Frontal cortex (tissue), 4 donors: ENCODE results near the gene DCDC1. TPM values are rescaled to one million over a fixed set of nuclear protein-coding genes. Genes with fewer than 3 reads are reported as not detected.

ENCODE experiments used
- DNase-seq, 2 donors: peaks; one replicate each; pipeline ENCODE4 v3.0.0; 2012; ENCODE audit warnings: low spot score in 2 of 2
- FAIRE-seq: peaks from 2 replicates; lab custom pipeline; 2012; peaks lifted over from hg19 to GRCh38; lab: Jason Lieb, UNC
- total RNA-seq: library from RNA; depleted of rRNA; stranded (reverse); fragments of >200 nt; gene quantifications from one replicate; pipeline ENCODE4 v1.2.3, GENCODE V29; 2014
- donor health status: control.
- donor health status: control.
- donor health status: control.

The DCDC1 gene
- total RNA-seq, 1 donor from 2014 or later: 2.4 TPM

DNA sequence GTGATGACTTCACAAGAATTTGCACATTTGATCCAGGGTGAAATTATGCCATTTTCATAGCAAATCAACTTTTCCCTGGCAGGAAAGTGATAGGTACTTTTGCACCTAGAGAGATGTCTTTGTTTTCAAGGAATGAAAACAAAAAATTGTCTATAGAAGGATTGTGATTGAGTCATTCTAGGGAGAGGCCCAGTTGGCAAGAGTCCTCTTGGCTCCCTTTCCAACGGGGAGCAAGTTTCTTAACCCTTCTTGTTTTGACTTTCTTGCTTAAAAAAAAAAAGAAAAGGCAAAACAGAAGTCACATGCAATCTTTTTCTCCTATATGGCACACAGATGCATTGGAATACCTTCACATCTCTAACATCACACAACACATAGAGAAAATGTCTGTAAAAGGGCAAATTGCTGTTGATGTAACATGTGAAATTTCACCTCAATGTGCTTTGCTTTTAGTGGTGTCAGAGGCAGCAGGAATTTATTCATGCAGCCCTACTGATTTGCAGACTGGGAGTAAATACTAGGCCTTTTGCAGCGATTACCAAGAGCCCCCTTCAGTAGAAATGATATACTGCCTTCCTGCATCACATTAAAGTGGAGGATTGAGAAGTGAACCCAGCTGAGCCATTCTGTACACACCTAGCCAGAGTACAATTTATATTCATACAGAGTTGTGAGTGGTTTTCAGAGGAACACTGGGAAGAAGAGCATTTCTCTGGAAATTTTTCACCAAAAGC is 492.7 kb downstream of the DCDC1 start:
- FAIRE-seq (no peak), DNase-seq (no peak)

DNA sequence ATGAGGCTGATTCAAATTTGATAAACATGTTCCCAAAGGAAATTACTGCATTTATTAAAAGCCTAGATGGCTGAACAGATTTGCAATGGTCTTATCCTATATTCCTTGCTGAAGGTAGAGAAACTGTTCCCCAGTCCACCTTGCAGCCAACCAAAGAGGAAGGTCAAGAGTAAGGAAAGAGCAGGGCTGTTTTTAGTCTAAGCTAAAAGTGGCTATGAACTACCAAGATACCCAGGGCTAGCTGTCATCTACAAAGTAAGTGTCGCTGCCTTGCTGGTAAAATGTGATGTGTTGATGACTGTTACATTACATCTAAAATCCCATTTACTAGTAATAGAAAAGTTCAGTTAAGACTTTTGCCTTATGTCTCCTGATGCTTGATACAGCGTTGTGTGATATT is 493.3 kb downstream of the DCDC1 start:
- FAIRE-seq: no peak

DNA sequence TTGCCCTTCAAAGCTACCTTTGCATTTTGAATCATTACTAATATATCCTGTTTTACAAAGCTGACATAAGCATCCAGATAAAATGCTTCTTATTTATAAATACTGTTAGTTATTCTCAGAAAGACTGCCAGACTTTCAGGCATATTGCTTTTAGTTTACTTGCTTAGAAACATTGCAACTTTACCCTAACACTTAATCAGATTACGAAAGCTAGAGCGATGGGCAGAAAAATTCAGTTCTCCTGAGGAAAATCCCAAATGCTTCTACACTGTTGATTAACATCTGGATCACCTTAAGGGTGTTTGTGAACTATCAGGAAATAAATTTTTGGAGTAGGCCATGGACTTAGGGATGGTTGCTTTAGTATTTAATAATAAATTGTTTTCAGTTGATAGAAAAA is 493.7 kb downstream of the DCDC1 start:
- FAIRE-seq: no peak

More for the DNA sequence above, 493.3 kb downstream of the DCDC1 start:
- no peak for DNase-seq

DNA sequence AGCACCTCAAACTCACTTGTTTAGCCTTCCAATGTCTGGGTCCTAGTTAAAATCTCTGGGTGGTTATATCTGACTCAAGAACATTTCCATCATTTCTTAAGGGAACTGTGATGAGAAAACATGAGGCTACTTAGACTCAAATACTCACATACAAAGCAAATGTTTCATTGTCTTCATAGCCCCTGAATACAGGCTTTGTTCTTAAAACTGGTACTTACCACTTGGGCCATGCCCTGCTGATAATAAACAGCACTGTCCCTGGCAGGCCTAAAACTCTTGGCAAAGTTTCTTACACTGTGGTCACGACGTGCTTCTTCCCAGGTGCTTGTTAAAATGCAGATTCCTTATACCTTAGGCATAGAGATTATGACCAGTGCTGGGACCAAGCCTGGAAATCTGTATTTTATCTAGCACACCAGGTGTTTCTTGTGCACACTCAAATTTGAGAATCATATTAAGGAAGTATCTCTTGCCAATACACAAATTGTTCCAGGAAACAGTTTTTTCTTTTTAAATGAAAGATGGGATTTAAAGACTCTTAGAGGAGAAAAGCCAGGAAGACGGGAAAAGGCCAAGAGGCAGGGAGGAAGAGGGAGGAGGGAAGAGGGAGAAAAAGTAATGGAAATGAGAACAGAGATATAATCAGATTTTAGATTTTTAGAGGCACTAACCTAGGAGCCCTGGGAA is 495.5 kb downstream of the DCDC1 start:
- no peak for DNase-seq
- no peak for FAIRE-seq

More for the DNA sequence above, 493.7 kb downstream of the DCDC1 start:
- no peak for DNase-seq

DNA sequence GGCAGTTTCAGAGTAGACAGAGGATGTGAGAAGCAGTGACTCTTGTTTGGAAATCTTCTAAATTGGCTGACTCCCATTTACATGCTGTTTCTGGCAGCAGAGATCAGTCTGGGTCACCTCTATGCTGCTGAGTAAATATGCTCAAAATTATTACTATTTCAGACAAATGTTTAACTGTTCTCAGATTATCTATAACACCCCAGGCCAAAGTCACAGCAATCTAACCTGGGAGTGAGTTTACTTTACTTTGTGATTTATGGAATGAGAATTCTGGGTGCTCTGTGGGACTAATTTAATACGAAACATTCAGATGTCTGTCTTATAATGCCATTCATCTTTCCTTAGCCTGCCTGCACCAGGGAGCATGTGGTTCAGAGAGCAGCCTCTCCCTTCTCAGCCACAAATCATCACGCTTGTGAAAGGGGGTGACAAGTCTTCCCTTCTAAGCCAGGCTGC is 500.9 kb downstream of the DCDC1 start:
- FAIRE-seq: no peak

DNA sequence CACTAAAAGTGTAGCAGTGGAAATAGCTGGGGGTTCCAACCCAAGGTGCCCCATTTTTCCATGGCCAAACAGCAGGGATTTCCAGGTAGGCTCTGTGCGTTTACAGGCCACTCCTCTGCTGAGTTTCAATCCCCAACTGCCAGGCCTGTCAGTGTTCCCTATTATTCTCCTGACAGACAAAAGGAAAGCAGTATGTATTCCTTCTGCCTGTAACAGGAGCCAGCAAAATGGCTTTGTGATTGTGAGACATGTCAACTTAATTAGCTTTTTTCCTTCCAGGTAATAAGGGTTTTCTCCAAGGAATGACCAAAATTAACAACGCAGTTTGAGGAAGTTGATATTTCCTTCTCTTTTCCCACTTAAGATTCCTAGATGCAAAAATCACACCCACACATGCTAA is 506.3 kb downstream of the DCDC1 start:
- FAIRE-seq (no peak), DNase-seq (no peak)

More for the DNA sequence above, 500.9 kb downstream of the DCDC1 start:
- no peak for DNase-seq

DNA sequence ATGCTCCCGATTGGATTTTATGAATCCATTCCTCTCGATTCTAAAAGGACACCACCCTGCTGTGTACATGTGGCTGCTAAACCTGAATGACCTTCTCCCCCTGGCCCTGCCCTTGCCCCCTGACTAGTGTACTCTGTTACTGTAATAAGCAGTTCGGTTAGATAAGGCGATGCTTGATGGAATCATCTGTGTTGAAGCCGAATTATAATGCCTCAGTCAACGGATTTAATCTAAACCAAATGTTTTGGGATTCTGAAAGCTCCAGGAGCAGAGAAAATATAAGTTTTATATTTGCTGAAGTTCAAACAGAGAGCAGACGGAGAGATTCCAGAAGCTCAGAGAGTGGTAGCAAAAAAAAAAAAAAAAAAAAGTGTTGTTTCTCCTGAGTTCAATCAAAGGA is 508.0 kb downstream of the DCDC1 start:
- no peak for DNase-seq
- no peak for FAIRE-seq

DNA sequence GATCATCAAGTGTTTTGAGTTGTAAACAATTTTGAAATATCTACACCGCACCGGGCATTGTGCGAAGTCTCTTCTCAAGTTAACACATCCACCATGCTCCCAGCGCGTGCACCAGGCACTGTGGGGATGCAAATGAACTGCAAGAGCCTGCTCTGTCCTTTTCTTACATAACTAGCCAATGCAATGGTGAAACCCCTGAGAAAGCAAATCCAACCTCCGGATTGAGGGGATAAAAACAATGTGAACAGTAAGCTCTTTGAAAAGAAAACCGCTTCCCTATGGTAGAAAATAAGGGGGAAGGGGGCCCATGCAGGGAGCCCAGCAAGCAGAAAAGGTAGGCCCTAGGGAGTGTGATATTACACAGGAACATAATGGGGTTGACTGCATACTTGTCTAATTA is 508.5 kb downstream of the DCDC1 start:
- DNase-seq: no peak

DNA sequence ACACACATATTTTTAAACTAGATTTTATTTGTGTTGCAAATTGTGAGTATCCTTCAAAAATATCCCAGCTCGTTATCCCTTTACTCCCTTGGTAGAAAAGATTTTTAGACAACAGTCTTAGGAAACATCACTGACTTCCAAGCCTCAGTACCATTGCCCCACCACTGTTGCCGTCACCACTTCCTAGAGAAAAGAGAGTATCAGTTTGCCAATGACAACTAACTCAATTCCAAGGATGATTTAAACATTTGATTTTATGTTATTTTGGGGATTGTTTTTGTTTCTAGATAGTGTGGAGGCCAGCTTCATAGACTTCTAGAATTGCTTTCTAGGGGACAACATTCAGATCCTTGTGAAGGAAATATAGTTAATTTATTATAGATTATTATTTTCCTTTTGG is 509.4 kb downstream of the DCDC1 start:
- FAIRE-seq (no peak), DNase-seq (no peak)

More for the DNA sequence above, 508.5 kb downstream of the DCDC1 start:
- no peak for FAIRE-seq

DNA sequence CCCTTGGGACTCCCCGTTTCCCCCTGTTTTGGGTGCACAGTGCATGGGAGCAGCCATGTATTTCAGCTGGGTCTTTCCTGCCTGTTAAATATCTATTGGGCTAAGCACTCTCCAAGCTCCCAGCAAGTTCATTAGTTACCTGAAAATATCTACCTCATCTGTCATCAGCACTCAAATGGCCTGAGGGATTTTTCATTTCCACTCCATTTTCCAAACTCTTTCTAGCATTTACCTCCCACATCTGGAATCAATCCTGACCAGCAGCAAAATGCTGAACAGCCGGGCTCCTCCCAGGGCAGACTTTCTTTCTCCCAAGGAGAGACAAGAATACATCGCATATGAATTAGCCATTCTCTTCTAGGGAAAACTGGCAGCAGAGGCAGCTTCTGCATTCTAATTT is 509.9 kb downstream of the DCDC1 start:
- DNase-seq (no peak), FAIRE-seq (no peak)

DNA sequence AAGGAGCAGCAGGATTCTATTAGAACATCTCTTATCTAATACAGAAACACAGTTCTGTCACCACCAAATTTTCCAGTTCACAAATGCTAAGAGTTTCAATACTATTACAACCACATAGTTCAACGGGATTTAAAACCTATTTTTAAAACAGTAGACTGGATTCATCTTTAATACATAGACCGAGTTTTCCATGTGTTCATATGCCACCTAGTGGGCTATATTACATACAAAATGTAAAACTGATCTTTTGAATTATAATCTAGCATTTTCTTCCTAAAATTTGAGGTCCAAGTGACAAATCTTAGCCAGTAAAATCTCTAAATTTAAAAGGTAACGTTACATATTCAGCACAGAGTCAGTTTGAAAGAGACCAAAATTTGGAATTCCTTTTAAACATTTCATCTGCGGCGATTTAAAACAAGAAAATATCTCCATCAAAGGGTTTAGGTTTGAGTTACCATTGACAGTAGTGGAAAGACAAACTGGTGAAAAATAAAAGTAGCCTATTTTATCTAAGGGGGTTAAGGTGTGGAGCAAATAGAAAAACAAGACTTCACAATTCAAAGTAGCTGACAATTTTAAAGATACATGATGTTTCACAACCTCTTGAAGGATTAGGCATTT is 514.0 kb downstream of the DCDC1 start:
- DNase-seq: peak in 1 of 2 donors; percentile 4

DNA sequence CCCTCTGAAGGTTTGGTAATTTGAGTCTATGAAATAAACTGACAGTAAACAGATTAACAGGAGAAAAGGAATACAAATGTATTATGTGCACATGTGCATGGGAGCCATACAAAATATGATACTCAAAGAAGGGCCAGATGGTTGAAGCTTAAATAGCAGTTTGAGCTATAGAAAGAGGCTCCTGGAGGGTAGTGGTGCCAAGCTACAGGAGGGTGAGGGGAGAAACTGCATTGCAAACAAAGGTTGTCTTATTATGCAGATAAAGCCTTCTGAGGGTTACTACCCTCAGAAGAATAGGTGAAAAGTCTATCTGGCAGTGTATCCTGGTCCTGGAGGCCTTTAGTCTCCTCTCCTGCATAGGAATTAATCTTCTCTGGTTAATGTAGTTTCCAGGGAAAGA is 516.1 kb downstream of the DCDC1 start:
- FAIRE-seq: no peak
- DNase-seq: no peak

More for the DNA sequence above, 514.0 kb downstream of the DCDC1 start:
- peak; percentile 61 for FAIRE-seq

DNA sequence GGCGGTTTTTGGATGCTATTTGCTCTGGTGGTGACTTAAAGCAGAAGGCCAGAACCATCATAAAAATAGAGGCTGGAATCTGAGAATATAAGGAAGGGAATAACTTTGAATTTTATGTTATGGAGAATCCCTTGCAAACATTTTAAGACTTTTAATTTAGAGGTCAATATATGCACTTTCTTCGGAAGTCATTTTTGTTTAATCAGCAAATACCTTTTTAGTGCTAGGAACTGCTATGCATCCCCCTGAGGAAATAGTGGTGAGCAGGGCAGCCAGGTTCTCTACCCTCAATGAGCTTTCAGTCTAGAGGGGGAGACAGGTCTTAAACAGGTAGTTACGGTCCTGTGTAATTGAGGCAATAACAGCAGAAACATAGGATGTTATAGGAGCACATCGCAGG is 516.9 kb downstream of the DCDC1 start:
- no peak for FAIRE-seq
- no peak for DNase-seq

DNA sequence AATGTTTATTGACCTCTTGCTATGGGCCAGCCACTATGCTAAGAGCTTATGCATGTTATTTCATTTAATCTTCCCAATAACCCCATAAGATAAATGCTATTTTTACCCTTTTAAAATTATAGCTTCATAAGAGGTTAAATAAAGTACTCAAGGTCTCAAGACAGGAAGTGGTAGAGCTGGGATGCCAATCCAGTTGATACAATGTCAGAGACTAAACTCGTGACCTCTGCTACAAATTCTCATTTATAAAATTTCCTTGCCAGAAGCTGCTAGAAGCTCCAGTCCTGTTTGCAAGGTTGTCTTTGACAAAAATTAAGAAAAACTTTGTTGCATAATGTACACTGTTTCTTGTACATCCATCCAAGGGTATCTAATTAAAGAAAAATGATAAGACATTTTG is 517.4 kb downstream of the DCDC1 start:
- no peak for FAIRE-seq
- DNase-seq: no peak

DNA sequence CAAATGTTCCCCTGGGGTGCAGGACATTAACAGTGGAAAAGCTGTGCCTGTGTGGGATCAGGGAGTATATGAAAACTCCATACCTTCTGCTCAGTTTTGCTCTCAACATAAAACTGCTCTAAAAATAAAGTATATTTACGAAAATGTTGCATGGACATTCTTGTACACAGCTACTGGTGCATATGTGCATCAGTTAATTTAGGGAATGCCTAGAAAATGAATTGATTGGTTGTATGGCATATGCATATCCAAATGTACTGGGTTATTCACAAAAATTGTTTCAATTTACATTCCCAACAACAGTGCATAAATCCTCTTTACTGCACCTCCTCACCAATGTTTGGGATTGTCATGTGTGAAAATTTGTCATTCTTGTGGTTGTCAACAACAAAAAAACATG is 532.3 kb downstream of the DCDC1 start:
- FAIRE-seq (no peak), DNase-seq (no peak)

DNA sequence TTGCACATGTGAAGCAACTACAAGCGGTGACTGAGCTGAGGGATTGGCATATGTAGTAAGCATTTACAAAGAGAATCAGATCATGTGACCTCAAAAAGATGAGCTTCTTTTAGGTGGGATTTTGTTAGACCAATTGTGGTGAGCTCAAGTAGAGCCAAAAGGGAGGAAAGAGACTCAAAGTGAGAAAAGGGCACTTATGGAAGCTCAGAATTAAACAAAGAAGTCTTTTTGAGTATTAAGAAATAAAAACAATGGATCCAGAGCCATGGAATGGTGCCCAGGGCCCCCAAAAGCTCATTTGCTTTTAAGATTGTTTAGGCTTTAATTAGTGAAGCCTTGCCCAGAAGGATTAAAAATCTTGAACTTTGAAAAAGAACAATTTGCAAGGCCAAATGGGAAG is 536.7 kb downstream of the DCDC1 start:
- DNase-seq: no peak
- no peak for FAIRE-seq

DNA sequence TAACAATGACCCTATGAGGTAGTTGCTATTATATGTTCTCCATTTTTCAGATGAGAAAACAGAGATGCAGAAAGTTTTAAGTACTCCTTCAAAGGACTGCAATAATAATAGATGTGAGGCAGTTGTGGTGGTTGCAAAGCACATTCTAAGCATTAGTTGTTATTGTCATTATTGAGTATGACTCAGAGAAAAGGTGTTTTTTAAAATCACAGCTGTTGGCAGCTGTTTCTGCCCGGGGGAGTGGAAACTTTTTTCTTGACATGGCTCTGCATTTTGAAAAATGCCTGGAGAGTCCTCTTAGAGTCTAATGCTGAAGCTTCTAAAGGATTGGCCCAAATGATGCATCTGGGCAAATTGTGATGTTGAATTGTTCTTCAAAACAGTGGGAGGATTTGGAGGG is 538.9 kb downstream of the DCDC1 start:
- FAIRE-seq: no peak
- no peak for DNase-seq

DNA sequence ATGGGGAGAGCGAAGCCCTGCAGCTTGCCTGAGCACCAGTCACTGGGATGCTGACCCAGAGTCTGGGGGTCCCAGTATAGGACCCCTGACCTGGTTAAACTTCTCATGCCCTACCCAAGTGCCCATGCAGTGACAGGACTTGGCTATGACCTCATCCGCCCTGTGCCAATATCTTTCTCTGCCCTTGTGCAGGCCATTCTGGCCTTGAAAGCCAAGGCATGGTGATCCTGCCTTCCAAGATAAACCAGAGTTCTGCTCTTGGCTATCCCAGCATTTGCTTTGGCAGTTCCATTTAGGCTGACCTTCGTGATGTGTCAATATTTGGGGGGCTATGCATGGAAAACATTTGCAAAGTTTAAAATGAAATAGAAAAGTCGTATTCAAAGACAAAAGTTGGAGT is 542.6 kb downstream of the DCDC1 start:
- DNase-seq (no peak), FAIRE-seq (no peak)

DNA sequence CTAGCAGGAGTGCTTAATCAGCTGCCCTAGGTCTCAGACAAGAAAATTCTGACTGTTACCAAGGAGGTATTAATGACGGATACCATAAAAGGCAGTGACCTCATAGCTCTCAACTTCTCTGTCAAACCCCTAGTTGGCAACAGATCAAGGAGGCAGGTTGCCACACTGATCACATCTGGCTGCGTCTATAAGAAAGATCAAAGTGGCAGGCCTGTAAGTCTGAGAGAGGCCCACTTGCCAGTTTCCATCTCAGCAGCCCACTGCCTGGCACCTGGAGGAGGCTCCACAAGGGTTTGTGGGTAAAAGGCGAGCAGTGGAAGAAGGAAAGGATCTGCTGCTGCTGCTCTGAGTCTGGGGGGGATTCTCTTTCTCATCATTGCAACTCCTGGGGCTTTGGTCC is 543.8 kb downstream of the DCDC1 start:
- DNase-seq (no peak), FAIRE-seq (no peak)

DNA sequence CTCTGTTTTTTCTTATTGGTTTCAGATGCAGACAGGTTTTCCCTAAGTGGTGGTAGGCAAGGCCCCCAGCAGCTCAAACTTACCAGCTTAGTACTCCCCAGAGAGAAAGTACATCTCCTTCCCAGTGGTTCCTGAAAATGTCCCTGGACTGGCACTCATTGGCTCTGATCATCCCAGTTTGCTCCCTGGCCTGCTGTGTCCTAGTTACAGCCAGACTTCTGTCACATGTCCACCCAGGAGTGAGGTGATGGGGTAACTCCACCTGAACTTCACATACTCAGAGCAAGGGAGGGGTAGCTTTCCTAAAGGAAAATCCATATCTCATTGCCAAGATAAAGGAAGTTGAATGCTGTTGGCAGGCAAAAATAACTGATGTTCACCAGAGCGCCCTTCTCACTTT is 546.4 kb downstream of the DCDC1 start:
- DNase-seq (no peak), FAIRE-seq (no peak)

DNA sequence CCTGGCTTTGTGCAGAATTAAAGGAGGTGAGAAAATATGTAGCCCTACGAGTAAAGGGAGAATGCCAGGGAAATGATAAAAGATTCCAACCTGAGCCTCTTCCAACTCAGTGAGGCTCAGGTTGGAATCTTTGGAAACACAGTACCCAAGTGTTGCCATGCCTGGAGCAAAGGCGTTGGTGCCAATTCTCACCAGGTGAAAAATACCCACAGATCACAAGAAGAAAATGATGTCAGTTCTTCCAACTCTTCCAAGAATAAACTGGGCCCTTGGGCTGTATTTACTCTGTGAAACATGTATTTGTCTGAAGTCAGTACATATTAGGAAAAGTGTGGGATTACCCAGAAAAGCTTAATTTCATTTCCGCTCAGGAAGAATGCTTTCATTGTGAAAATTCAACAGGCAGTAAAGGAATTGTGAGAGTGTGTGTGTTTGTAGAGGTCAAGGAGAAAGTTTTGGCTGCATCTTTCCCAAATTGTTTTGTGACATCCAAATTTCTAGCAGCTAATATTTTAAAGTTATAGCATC is 548.0 kb downstream of the DCDC1 start:
- DNase-seq: no peak
- FAIRE-seq: no peak
